H1 (cell line): ENCODE data around the gene SLC2A5. TPM values are rescaled to one million over a fixed set of nuclear protein-coding genes. Genes with fewer than 3 reads are reported as not detected.

Experiments
- CTCF ChIA-PET: fragments of 300-600 bp; sonication (Branson Sonifier 250); formaldehyde crosslinking; loops from one replicate; lab custom pipeline; 2021; ENCODE audit not compliant: partially characterized antibody; lab: Charles Lee
- POLR2A ChIA-PET: fragments of 300-600 bp; sonication (Branson Sonifier 250); formaldehyde crosslinking; loops from one replicate; lab custom pipeline; 2021; ENCODE audit warnings: inconsistent platforms; ENCODE audit not compliant: partially characterized antibody; lab: Charles Lee
- DNase-seq, 2 experiments: peaks; one replicate each; pipeline versions ENCODE4 v3.0.0 to v3.0.0-alpha.2; 2010 to 2022; ENCODE audit warnings: low spot score in 2 of 2, low read depth in 1 of 2, mixed read lengths in 1 of 2
- FAIRE-seq: peaks from 2 replicates; lab custom pipeline; 2011; peaks lifted over from hg19 to GRCh38; lab: Jason Lieb, UNC
- H2AFZ ChIP-seq: 2 replicates; pipeline ENCODE4 v1.8.1; 2012; ENCODE audit warnings: low read length, inconsistent platforms
- H2AK5ac ChIP-seq: 2 replicates; pipeline ENCODE4 v1.6.1; 2013; ENCODE audit warnings: low read depth, low read length
- H2BK120ac ChIP-seq: replicated peaks from 2 replicates; pipeline ENCODE3; 2013; ENCODE audit warnings: low read depth, low read length, inconsistent platforms
- H2BK12ac ChIP-seq: 2 replicates; pipeline ENCODE4 v1.6.1; 2013; ENCODE audit warnings: low read depth, low read length
- H2BK15ac ChIP-seq: 2 replicates; pipeline ENCODE4 v1.6.1; 2013; ENCODE audit warnings: low read length
- H2BK20ac ChIP-seq: 2 replicates; pipeline ENCODE4 v1.6.1; 2013; ENCODE audit warnings: low read length
- H2BK5ac ChIP-seq: 2 replicates; pipeline ENCODE4 v1.6.1; 2013; ENCODE audit warnings: low read depth, low read length
- H3K14ac ChIP-seq: 2 replicates; pipeline ENCODE4 v1.6.1; 2013; ENCODE audit warnings: inconsistent platforms; ENCODE audit not compliant: insufficient read length
- H3K18ac ChIP-seq: 2 replicates; pipeline ENCODE4 v1.6.1; 2013; ENCODE audit warnings: low read length; ENCODE audit errors: extremely low read depth
- H3K23ac ChIP-seq: 2 replicates; pipeline ENCODE4 v1.6.1; 2013; ENCODE audit warnings: inconsistent platforms; ENCODE audit not compliant: insufficient read length
- H3K23me2 ChIP-seq: 2 replicates; pipeline ENCODE4 v1.6.1; 2013; ENCODE audit warnings: low read depth, low read length
- H3K27ac ChIP-seq: 2 replicates; pipeline ENCODE4 v1.6.1; 2011; ENCODE audit warnings: low read depth, low read length, inconsistent platforms
- H3K27me3 ChIP-seq, 4 experiments: replicated peaks in 1 of 4; 1 replicate in 1 of 4; 2 replicates in 3 of 4; pipeline versions ENCODE4 v1.6.1 to v1.8.1; 2011 to 2013; ENCODE audit warnings: low read length in 3 of 4, mild to moderate bottlenecking in 3 of 4, inconsistent platforms in 2 of 4, mixed read lengths in 2 of 4, moderate library complexity in 1 of 4; ENCODE audit not compliant: control insufficient read depth in 3 of 4, insufficient read depth in 3 of 4; ENCODE audit errors: extremely low read depth in 1 of 4
- H3K36me3 ChIP-seq, 4 experiments: 2 replicates each; pipeline versions ENCODE4 v1.6.1 to v1.8.1; 2011 to 2013; ENCODE audit warnings: mild to moderate bottlenecking in 4 of 4, low read length in 3 of 4, moderate library complexity in 2 of 4, control low read depth in 1 of 4, inconsistent platforms in 1 of 4; ENCODE audit not compliant: insufficient read depth in 4 of 4, control insufficient read depth in 2 of 4
- H3K4ac ChIP-seq: replicated peaks from 2 replicates; pipeline ENCODE3; 2013; ENCODE audit warnings: low read length, low read depth, mixed read lengths, inconsistent platforms; ENCODE audit not compliant: insufficient read length
- H3K4me1 ChIP-seq, 4 experiments: replicated peaks in 1 of 4; 1 replicate in 1 of 4; 2 replicates in 3 of 4; pipeline versions ENCODE4 v1.6.1 to v1.8.1; 2011 to 2013; ENCODE audit warnings: low read length in 3 of 4, inconsistent platforms in 2 of 4, mixed read lengths in 1 of 4; ENCODE audit not compliant: insufficient read depth in 4 of 4, control insufficient read depth in 3 of 4
- H3K4me2 ChIP-seq, 2 experiments: 2 replicates each; pipeline versions ENCODE4 v1.6.1 to v1.8.1; 2011 to 2013; ENCODE audit warnings: low read depth in 2 of 2, low read length in 2 of 2, control low read depth in 1 of 2, inconsistent platforms in 1 of 2, mild to moderate bottlenecking in 1 of 2; ENCODE audit not compliant: insufficient read depth in 1 of 2
- H3K4me3 ChIP-seq, 4 experiments: fragments of 200-600, 300-600 bp in 1 of 4; sonication (generic), shearing (Covaris generic), sonication (Bioruptor Twin) in 1 of 4; 2 replicates each; pipeline versions ENCODE4 v1.5.1 to v1.8.1; 2011 to 2016; ENCODE audit warnings: low read length in 4 of 4, low read depth in 3 of 4, control low read depth in 2 of 4, inconsistent platforms in 2 of 4, mild to moderate bottlenecking in 2 of 4, mixed read lengths in 1 of 4, moderate library complexity in 1 of 4; ENCODE audit not compliant: insufficient read depth in 2 of 4; ENCODE audit errors: extremely low read depth in 1 of 4
- H3K56ac ChIP-seq: replicated peaks from 2 replicates; pipeline ENCODE3; 2013; ENCODE audit warnings: low read depth, mild to moderate bottlenecking, mixed read lengths, low read length, inconsistent platforms; ENCODE audit not compliant: insufficient read length
- H3K79me1 ChIP-seq: 2 replicates; pipeline ENCODE4 v1.6.1; 2013; ENCODE audit warnings: low read depth, low read length, control low read depth
- H3K79me2 ChIP-seq, 2 experiments: 2 replicates each; pipeline versions ENCODE4 v1.6.1 to v1.8.1; 2012 to 2013; ENCODE audit warnings: low read length in 2 of 2, mild to moderate bottlenecking in 2 of 2, inconsistent platforms in 1 of 2; ENCODE audit not compliant: insufficient read depth in 2 of 2, control insufficient read depth in 1 of 2
- H3K9ac ChIP-seq, 4 experiments: replicated peaks in 1 of 4; 1 replicate in 1 of 4; 2 replicates in 3 of 4; pipeline versions ENCODE4 v1.6.1 to v1.8.1; 2011 to 2013; ENCODE audit warnings: low read depth in 3 of 4, low read length in 3 of 4, control low read depth in 2 of 4, mild to moderate bottlenecking in 2 of 4, moderate library complexity in 2 of 4, inconsistent platforms in 1 of 4; ENCODE audit errors: extremely low read depth in 1 of 4
- H3K9me3 ChIP-seq, 2 experiments: 2 replicates each; pipeline versions ENCODE4 v1.6.1 to v1.8.1; 2012 to 2013; ENCODE audit warnings: mild to moderate bottlenecking in 2 of 2, moderate library complexity in 2 of 2, control low read depth in 1 of 2, inconsistent platforms in 1 of 2, low read depth in 1 of 2, low read length in 1 of 2, mixed read lengths in 1 of 2; ENCODE audit not compliant: insufficient read depth in 2 of 2
- H4K20me1 ChIP-seq, 2 experiments: replicated peaks in 1 of 2; 2 replicates each; pipeline versions ENCODE3 to v1.8.1; 2011 to 2013; ENCODE audit warnings: inconsistent platforms in 2 of 2, low read length in 2 of 2, mild to moderate bottlenecking in 1 of 2; ENCODE audit not compliant: insufficient read depth in 2 of 2, control insufficient read depth in 1 of 2
- H4K5ac ChIP-seq: 2 replicates; pipeline ENCODE4 v1.6.1; 2013; ENCODE audit warnings: low read length, low read depth, mixed read lengths, inconsistent platforms; ENCODE audit not compliant: insufficient read length
- H4K8ac ChIP-seq: 2 replicates; pipeline ENCODE4 v1.8.0; 2013; ENCODE audit warnings: mild to moderate bottlenecking, moderate library complexity, low read length, inconsistent platforms; ENCODE audit not compliant: insufficient read depth; ENCODE audit errors: extremely low read depth
- H4K91ac ChIP-seq: replicated peaks from 2 replicates; pipeline ENCODE3; 2013; ENCODE audit warnings: low read length, mixed read lengths, inconsistent platforms; ENCODE audit not compliant: insufficient read length
- WGBS, 2 experiments: shearing (Covaris generic) in 1 of 2; methylation state at CpG; one replicate each; pipeline versions ENCODE4 v1.1.6 to v1.1.7; 2013 to 2015; ENCODE audit warnings: low lambda C conversion rate in 2 of 2, mixed read lengths in 2 of 2, inconsistent platforms in 1 of 2, low coverage in 1 of 2, missing lambda C conversion rate in 1 of 2; ENCODE audit not compliant: insufficient replicate concordance in 2 of 2, insufficient coverage in 1 of 2, insufficient read length in 1 of 2; ENCODE audit errors: extremely low coverage in 1 of 2, missing lambda C conversion rate in 1 of 2; 5-methylcytosine and 5-hydroxymethylcytosine counted together
- polyA plus RNA-seq, 7 experiments: library from polyadenylated mRNA; depleted of rRNA in 3 of 7; stranded (reverse) in 5 of 7; unstranded in 2 of 7; fragments of >200 nt in 5 of 7; fragments of 200-250 nt in 2 of 7; gene quantifications; 1 replicate in 5 of 7; 2 replicates in 1 of 7; 4 replicates in 1 of 7; pipeline versions ENCODE4 v1.2.1 to v1.2.3, GENCODE V29; 2011 to 2013; ENCODE audit warnings: missing spikeins in 2 of 7, mixed read lengths in 2 of 7
- total RNA-seq: library from RNA; stranded (reverse); fragmentation: NEBNext Ultra II Directional; extraction: Animal tissue kit (Norgen Biotek cat#: 25700); gene quantifications from 2 replicates; pipeline ENCODE4 v1.2.1, GENCODE V29; 2021
- TF ChIP-seq, protein P1 (sequence below): IDR thresholded peaks from 2 replicates; pipeline ENCODE4 v1.6.1; 2011; ENCODE audit warnings: low read length, improper control_type of control experiment

The SLC2A5 gene
- total and polyA plus RNA-seq, 2 of the 8 experiments (the other 6 are each of a cell fraction or from before 2014, with no cell fraction given): 0.12 TPM; not detected in 1

DNA sequence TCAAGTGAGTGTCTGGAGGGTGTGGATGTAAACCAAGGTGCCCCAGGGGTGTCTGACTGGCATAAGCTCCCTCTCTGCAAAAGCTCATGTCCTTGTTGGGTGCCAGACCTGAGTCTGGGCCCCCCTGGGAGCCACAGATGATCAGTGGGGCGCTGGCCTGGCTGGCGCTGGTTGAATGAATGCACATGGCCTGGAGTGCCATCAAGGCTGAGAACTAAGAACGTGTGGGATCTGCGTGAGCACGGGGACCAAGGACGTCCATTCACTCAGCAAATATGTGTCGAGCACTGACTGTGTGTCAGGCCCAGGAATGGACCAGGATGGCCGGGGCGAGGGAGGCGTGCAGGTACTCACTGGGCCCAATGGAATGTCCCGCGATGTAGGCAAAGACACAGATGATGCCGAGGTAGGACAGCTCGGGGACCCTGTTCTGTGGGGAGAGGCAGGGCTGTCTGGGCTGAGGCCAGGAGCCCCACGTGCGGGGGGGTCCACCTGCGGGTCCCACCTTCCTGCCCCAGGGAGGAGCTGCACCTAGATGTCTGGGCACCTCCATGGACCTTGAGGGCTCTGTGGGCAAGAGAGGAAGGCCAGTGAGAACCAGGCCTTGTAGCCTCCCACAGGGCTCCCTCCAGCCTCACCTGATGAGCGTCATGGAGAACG, 62.3 kb downstream of the SLC2A5 start:
- Histone ChIP-seq H3K4me3 (no peak overlapping the region), H3K79me2 (no peaks in the 10 kb centered on the region), H3K9ac (no peak overlapping the region), H3K23ac (no peak overlapping the region), H4K5ac (no peak overlapping the region), H2BK15ac (no peak overlapping the region), H2BK12ac (no peak overlapping the region), H3K18ac (no peak overlapping the region), H3K36me3 (no peaks in the 10 kb centered on the region), H2BK120ac (no peak overlapping the region), H3K4me2 (no peak overlapping the region), H2BK5ac (no peak overlapping the region), H3K27ac (no peak overlapping the region), H3K23me2 (no peaks in the 10 kb centered on the region), H3K27me3 (no peaks in the 10 kb centered on the region), H3K9me3 (no peaks in the 10 kb centered on the region), H3K79me1 (no peaks in the 10 kb centered on the region), H4K20me1 (no peaks in the 10 kb centered on the region), H2AK5ac (no peak overlapping the region), H2BK20ac (no peak overlapping the region), H4K8ac (0 out of 2 replicates have a peak overlapping the region, but pooled peaks have one; percentile 45), H3K4me1 (peaks cover 0 to 2% (median 0%) of the 10 kb centered on the region in 4 experiments; a peak in 1 of 7 replicates), H4K91ac (no peak overlapping the region), H3K56ac (no peak overlapping the region), H3K4ac (no peak overlapping the region), H2AFZ (no peak overlapping the region), H3K14ac (no peak overlapping the region)
- WGBS, 2 experiments: 88% methylated on average over 18 of the region's 19 CpGs; no CpG with 5 or more reads in 1 of the 2 experiments
- DNase-seq (no peak), FAIRE-seq (no peak)
- ChIA-PET CTCF (interaction anchor here (1.1 to 10.9 kb wide), 3 partner anchors 77 to 144 kb away, joined by 3 to 156 read pairs (median 25); no protein-coding TSS in a partner anchor), POLR2A (interaction anchor here (1.3 kb wide), 1 partner anchor 95 kb away, joined by 7 read pairs; no protein-coding TSS in a partner anchor)
- TF ChIP-seq, protein P1, sequence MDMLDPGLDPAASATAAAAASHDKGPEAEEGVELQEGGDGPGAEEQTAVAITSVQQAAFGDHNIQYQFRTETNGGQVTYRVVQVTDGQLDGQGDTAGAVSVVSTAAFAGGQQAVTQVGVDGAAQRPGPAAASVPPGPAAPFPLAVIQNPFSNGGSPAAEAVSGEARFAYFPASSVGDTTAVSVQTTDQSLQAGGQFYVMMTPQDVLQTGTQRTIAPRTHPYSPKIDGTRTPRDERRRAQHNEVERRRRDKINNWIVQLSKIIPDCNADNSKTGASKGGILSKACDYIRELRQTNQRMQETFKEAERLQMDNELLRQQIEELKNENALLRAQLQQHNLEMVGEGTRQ: no peak
